ENCODE data around the gene CYP46A1.

Gene CYP46A1

GRCh38 chr14:99688210-99688581 lies 4.1 kb downstream of the CYP46A1 start:
- no peak for DNase-seq (ENCODE audit: low spot score)

GRCh38 chr14:99688629-99689028 lies 4.5 kb downstream of the CYP46A1 start:
- no peak for DNase-seq (ENCODE audit: low spot score)

GRCh38 chr14:99689266-99690236 lies 5.5 kb downstream of the CYP46A1 start:
- no peak for DNase-seq (ENCODE audit: low spot score)

GRCh38 chr14:99690636-99691035 lies 6.5 kb downstream of the CYP46A1 start:
- no peak for DNase-seq (ENCODE audit: low spot score)

GRCh38 chr14:99691111-99691885 lies 7.2 kb downstream of the CYP46A1 start:
- DNase-seq (ENCODE audit: low spot score) = no peak

- DNase-seq (ENCODE audit: low spot score) = no peak
Observed at GRCh38 chr14:99693918-99694317, 9.8 kb downstream of the CYP46A1 start.

GRCh38 chr14:99696929-99697328 lies 12.8 kb downstream of the CYP46A1 start:
- no peak for DNase-seq (ENCODE audit: low spot score)

- DNase-seq (ENCODE audit: low spot score) = no peak
Observed at GRCh38 chr14:99698236-99698635, 14.1 kb downstream of the CYP46A1 start.

GRCh38 chr14:99698642-99699041 lies 14.5 kb downstream of the CYP46A1 start:
- no peak for DNase-seq (ENCODE audit: low spot score)

- no peak for DNase-seq (ENCODE audit: low spot score)
Observed at GRCh38 chr14:99699085-99699760, 15.1 kb downstream of the CYP46A1 start.

- no peak for DNase-seq (ENCODE audit: low spot score)
Observed at GRCh38 chr14:99699861-99700260, 15.8 kb downstream of the CYP46A1 start.

- DNase-seq (ENCODE audit: low spot score) = no peak
Observed at GRCh38 chr14:99700379-99700778, 16.3 kb downstream of the CYP46A1 start.

GRCh38 chr14:99701260-99701659 lies 17.2 kb downstream of the CYP46A1 start:
- DNase-seq (ENCODE audit: low spot score) = no peak

GRCh38 chr14:99702115-99702514 lies 18.0 kb downstream of the CYP46A1 start:
- DNase-seq (ENCODE audit: low spot score) = no peak

- no peak for DNase-seq (ENCODE audit: low spot score)
Observed at GRCh38 chr14:99703381-99703780, 19.3 kb downstream of the CYP46A1 start.

GRCh38 chr14:99704037-99704436 lies 19.9 kb downstream of the CYP46A1 start:
- no peak for DNase-seq (ENCODE audit: low spot score)

GRCh38 chr14:99706107-99706900 lies 22.2 kb downstream of the CYP46A1 start:
- DNase-seq (ENCODE audit: low spot score) = no peak

GRCh38 chr14:99707420-99707819 lies 23.3 kb downstream of the CYP46A1 start:
- no peak for DNase-seq (ENCODE audit: low spot score)

- no peak for DNase-seq (ENCODE audit: low spot score)
Observed at GRCh38 chr14:99707921-99708320, 23.8 kb downstream of the CYP46A1 start.

GRCh38 chr14:99708449-99708848 lies 24.4 kb downstream of the CYP46A1 start:
- DNase-seq (ENCODE audit: low spot score) = no peak

- no peak for DNase-seq (ENCODE audit: low spot score)
Observed at GRCh38 chr14:99713972-99714371, 29.9 kb downstream of the CYP46A1 start.

Data from SW480 (cell line).